NCI-H69 (cell line): ENCODE results near the gene KSR2.

Experiments
- DNase-seq: peaks from one replicate; lab custom pipeline; 2025; lab: John Stamatoyannopoulos, UW

KSR2 gene

GRCh38 chr12:117525766-117526165 is 443.0 kb downstream of the KSR2 start:
- DNase-seq, result peak; percentile 32

GRCh38 chr12:117524806-117525205 is 444.0 kb downstream of the KSR2 start:
- no peak for DNase-seq

GRCh38 chr12:117523971-117524370 is 444.8 kb downstream of the KSR2 start:
- DNase-seq, result no peak

GRCh38 chr12:117522559-117522958 is 446.2 kb downstream of the KSR2 start:
- no peak for DNase-seq

DNA sequence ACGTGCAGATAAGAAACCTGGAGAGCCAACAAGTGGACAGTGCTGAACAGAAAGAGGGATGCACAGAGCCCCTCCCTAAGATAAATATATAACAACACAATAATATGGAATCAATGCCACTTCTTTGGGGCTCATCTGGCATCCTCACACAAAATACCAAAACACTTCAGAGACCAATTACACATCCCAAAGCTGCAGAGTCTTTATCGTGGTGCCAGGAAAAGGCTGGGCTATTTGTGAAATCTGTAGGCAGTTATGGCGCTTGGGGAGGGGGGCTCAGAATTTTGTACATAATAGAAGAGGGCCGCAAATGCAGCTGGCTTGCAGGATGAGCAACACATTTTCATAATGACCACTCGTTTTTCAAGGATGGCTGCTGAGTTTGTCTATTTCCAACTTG is 446.9 kb downstream of the KSR2 start:
- peak; percentile 66 for DNase-seq

GRCh38 chr12:117521346-117521745 is 447.4 kb downstream of the KSR2 start:
- no peak for DNase-seq

DNA sequence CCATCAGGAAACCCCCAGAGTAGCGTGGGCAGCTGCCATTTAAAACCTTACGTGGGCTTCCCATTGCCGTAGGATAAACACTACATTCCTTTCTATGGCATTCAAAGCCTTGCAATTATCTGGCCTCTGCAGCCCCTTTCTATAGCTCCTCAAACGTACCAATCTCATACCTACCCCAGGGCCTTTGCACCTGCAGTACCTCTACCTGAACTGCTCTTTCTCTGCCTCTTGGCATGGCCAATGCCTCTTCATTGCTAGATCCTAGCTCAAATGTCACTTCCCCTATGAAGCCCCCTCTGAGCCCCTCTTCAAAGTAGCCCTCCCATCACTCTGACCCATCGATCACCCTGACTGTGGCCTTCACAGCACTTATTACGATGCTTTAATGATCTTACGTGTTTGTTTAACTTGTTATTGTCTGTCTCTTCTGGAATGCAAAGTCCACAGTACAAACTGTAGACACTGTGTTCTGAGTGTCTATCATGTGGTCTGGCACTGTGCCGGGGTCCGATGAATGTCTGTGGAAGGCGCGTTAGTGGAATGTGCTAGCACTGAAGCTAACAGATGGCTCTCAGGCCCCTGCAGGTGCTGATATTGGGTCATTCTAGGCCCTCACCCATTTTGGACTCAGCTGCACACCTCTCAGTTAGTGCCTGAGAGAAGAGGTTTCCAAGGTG is 450.1 kb downstream of the KSR2 start:
- no peak for DNase-seq

DNA sequence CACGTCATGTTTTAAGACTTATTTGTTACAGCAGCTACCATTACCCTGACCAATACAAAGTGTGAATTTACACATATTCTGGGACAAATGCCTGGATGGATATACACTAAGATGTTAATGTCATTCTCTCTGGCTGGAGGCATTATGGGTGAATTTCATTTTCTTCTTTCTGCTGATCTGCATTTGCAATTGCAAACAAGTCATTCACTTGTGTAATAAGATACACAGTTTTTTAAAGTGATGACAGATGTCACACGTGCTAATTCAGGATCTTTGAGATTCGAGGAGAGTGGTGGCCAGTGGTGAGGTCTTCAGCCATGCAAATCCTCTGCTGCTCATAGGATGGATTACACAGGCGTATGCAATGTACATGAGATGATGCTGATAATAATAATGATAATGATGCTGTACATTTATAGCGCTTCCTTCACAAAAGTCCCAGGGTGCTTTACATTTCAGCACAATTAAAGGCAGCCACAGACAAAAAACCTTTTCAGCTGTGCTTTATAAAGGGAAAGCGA is 451.5 kb downstream of the KSR2 start:
- DNase-seq, result no peak

DNA sequence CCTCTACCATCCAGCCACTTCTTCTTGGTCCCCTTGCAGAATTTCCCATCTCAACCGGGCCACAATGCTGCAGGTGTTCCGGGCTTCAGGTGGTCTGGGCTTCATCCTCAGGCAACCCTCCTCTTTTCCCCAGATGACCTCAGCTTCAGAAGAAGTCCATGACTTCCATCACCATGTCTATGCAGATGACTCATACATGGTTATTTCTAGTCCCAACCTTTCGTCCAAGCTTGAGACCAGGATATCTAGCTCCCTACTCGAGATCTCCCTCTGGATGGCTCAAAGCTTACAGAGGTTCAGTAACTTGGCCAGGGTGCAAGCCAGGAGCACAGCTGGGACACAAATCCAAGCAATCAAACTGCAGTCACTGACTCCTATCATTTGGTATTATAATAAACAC is 452.8 kb downstream of the KSR2 start:
- DNase-seq, result no peak

GRCh38 chr12:117514016-117514415 is 454.8 kb downstream of the KSR2 start:
- peak; percentile 97 for DNase-seq

DNA sequence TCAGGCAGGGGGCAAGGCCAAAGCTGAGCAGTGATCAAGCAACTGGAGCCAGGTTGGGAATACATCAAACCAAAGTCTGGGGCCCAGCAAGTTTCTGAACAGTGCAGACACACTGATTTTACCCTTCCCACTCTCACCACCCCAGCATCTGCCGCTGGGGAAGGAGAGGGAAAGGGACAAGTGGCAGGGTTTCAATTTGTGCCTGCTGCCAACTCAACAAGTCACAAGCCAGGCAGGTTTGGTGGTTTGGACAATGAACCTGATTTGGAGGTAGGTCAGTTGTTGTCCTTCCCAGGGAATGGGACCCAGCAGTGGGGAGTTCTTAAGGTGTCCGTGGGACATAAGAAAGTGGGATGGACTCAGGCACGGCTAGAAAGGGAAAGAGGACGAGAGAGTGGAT is 455.4 kb downstream of the KSR2 start:
- peak; percentile 74 for DNase-seq

DNA sequence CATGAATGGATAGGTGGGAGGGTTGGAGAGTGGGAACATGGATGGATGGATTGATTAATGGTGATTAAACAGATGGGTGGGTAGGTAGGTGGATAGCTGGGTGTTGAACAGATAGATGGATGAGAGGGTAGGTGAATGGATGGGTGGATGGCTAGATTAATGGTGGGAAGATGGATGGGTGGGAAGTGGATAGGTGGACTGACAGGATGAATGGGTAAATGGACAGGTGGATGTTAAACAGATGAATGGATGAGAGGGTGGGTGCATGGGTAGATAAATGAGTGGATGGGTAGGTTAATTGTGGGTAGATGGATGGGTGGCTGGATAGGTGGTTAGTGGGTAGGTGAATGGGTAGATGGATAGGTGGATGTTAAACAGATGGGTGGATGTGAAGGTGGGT is 460.3 kb downstream of the KSR2 start:
- DNase-seq, result no peak

GRCh38 chr12:117507548-117507947 is 461.2 kb downstream of the KSR2 start:
- peak; percentile 99 for DNase-seq

DNA sequence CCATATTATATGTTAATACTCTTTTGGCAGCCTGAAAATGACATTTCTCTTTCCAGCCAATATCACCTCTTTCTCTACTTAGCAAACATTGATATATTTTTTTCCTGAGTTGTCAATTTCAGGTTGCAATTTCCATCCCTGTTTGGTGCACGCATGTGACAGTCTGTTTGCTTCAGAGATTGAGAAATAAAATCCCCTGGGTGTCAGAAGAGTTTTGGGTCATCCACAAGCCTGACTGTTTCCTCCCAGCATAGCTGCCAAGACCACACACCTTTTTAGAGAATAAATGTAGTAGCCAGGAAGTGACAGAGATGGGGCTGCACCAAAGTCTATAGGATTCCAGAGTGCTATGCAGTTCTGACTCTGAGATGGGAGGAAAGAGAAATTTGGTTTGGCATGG is 462.5 kb downstream of the KSR2 start:
- DNase-seq, result peak; percentile 44

- no peak for DNase-seq
Measured at GRCh38 chr12:117502633-117503032, 466.2 kb downstream of the KSR2 start.

GRCh38 chr12:117502233-117502632 is 466.6 kb downstream of the KSR2 start:
- DNase-seq, result no peak

DNA sequence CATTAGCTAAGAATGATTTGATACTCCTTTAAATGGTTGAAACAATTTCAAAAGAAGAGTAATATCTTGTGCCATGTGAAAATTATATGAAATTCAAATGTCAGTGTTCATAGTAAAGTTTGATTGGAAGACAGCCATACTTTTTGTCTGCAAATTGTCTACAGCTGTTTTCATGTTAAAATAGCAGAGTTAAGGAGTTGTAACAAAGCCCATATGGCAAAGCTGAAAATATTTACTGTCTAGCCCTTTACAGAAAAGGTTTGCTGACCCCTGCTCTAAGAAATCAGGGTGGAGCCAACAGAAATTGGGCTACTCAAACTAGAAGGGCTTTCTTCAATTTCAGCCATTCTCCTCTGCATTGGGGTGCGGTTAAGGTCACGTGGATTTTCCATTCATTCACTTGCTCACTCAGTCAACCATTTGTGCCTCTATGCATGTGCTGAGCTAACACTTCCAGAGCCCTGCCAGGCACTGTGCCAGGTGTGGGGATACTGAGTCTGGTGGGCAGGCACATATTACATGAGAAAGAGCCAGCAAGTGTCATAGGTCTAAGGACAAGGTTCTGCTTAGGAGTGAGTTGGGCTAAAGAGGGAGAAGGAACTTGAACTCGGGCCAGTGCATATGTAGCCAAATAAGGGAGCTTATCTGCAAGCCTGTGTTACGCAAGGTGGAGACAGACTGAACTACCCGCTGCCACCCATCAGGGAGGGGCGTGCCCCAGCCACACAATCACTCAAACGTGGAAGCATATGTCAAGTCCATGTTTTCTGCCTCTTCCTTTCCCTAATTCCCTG is 467.5 kb downstream of the KSR2 start:
- DNase-seq, result peak; percentile 15

- no peak for DNase-seq
Measured at GRCh38 chr12:117499759-117500485, 468.9 kb downstream of the KSR2 start.

- no peak for DNase-seq
Measured at GRCh38 chr12:117498880-117499279, 469.9 kb downstream of the KSR2 start.

DNA sequence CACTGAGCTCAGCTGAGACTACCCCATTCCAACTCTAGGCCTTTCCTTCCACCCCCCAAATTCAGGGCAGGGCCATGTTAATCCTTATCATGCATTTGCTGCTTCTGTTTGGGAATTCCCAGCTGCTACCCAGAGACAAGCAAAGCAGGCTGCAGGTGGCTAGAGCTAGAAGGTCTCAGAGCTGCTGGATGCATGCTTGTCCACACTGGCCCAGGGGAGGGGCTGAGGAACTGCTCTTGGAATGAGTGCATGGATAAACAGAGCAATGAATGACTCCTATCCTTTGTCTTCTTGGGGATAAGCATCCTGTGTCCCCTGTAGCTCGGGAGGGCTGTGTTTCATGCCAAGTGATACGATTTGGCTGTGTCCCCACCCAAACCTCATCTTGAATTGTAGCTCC is 470.5 kb downstream of the KSR2 start:
- DNase-seq, result peak; percentile 56

- peak; percentile 20 for DNase-seq
Measured at GRCh38 chr12:117497407-117497806, 471.4 kb downstream of the KSR2 start.

DNA sequence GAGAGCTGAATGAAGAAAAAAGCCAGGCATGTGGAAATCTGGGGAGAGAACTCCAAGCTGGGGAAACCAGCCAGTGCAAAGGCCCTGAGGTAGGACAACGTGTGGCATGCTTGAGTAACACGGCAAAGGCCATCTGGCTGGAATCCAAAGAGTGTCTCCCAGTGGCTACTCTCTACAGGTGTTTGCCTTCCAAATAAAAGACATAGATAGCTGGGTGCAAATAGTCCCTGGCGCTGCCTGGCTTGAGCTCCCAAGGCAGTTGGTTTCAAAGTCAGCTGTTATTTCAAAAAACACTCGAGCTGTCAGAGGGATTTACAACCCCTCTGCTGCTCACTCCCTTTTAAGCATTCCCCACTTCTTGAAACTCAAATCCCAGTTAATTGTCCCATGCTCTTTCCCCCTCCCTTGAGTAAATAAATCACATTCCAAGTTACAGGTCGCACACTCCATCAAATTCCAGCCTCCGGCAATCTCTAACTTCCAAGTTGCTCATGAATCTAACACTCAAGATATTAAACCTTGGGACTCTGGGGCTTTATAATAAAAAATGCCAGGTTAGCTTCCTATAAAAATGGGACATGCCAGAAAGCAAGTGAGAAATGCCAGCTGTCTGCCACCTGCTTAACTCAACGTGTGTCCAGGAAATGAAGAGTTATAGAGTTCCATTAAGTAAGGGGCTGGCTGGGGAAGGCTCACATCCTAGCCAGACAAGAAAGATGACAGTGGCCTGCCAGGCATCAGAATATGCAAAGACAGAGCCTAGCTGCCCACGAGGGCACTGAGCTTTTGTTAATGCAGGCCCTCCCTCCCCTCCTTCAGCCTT is 473.7 kb downstream of the KSR2 start:
- peak; percentile 99 for DNase-seq
